ENCODE measurements around the gene BSCL2. TPM values are rescaled to one million over a fixed set of nuclear protein-coding genes. Genes with fewer than 3 reads are reported as not detected.

The BSCL2 gene
- polyA plus RNA-seq, 3 donors, result 43.5 to 65.7 (median 63.3) TPM

DNA sequence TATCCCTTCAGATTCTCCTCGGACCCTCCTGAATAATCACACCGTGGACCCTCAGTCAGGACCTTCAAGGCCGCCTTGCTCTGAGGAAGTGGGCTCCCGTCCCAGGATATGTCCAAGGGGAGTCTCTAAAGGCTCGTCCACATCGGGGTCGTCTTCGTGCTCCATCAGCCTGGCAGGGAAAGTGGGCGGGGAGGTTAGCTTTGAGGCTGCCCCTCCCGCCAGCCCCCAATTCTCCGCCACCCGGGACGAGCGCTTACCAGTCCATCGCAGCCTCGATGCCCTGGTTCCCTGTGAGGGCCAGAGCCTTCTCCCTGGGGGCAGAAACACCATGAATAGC lies 28.8 kb downstream of the BSCL2 start:
- H3K4me3 Mint-ChIP-seq, result peak overlapping the region; percentile 87 to 93
- no peak for TF ChIP-seq CTCF (IDR thresholded peaks at IDR 0.05)
- no peak for DNase-seq
- H3K27ac ChIP-seq (ENCODE audit: low read depth in 1 of 2, low read length in 2 of 2), result peak overlapping the region; percentile 83 to 97
- intact Hi-C loops (cut with micrococcal nuclease), result loop anchor here in 1 of 2 donors (2.0 kb wide), 2 partner anchors 14 to 26 kb away; partner anchors contain the start of genes C11orf98, CSKMT and INTS5
- no peaks in the 10 kb centered on the region for H3K9me3 ChIP-seq (replicated peaks in 1 of 2; ENCODE audit: control insufficient read depth in 1 of 2, insufficient read depth in 1 of 2, low read length in 2 of 2)
- peaks cover 0 to 3% (median 2%) of the 10 kb centered on the region in 3 donors for H3K27me3 Mint-ChIP-seq (ENCODE audit: low read depth in 3 of 3)
- peaks cover 16 to 33% of the 10 kb centered on the region in 2 donors for H3K4me1 ChIP-seq (ENCODE audit: control insufficient read depth in 1 of 2, insufficient read depth in 2 of 2, low read length in 2 of 2)
- peaks cover 37% of the 10 kb centered on the region for H3K4me1 Mint-ChIP-seq
- H3K27me3 ChIP-seq (ENCODE audit: control insufficient read depth in 2 of 2, insufficient read depth in 2 of 2, low read length in 2 of 2), result no peaks in the 10 kb centered on the region
- peak overlapping the region; percentile 77 to 98 (median 93) for H3K4me3 ChIP-seq (replicated peaks in 1 of 3; ENCODE audit: low read depth in 2 of 3, low read length in 3 of 3)
- no peaks in the 10 kb centered on the region for H3K9me3 Mint-ChIP-seq
- peaks cover 31 to 43% of the 10 kb centered on the region in 2 donors for H3K36me3 Mint-ChIP-seq
- peak overlapping the region; percentile 89 to 96 (median 93) for H3K27ac Mint-ChIP-seq
- 3% methylated on average over 6 of the region's 16 CpGs for WGBS (ENCODE audit: insufficient coverage)
- peak overlapping the region; percentile 92 for H3K4me2 ChIP-seq (replicated peaks; ENCODE audit: extremely low read depth, low read length, poor library complexity, severe bottlenecking)
- H3K9ac ChIP-seq (ENCODE audit: insufficient read depth, low read length, poor library complexity, severe bottlenecking), result peak overlapping the region; percentile 99
- peaks cover 23 to 41% of the 10 kb centered on the region in 2 donors for H3K36me3 ChIP-seq (replicated peaks in 1 of 2; ENCODE audit: control insufficient read depth in 1 of 2, insufficient read depth in 2 of 2, low read length in 2 of 2)
- H3K79me2 ChIP-seq (ENCODE audit: insufficient read depth, low read length), result peaks cover 53% of the 10 kb centered on the region
- peak overlapping the region; percentile 95 for H2AFZ ChIP-seq (ENCODE audit: insufficient read depth, low read depth, low read length, poor library complexity, severe bottlenecking)
- H4K20me1 ChIP-seq (ENCODE audit: insufficient read depth, low read length), result peaks cover 24% of the 10 kb centered on the region

DNA sequence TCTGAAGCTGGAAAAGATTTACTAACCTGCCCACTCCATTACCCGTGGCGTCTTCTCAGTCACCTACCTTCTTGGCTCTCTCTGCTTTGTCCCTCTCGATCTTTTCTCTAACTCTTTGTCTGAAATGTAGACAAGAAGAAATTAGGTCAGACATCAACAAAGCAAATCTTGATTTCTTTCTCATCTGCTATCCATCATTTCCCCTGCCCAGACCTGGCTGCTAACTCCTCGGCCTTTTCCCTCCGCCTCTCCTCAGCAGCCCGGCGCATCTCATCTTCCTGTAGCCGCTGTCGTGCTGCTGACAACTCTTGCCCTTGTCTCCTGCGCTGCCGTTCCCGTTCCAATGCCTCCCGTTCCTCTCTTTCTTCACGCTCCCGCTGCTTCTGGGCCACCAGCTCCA lies 29.5 kb downstream of the BSCL2 start:
- H3K4me2 ChIP-seq (replicated peaks; ENCODE audit: extremely low read depth, low read length, poor library complexity, severe bottlenecking), result peak overlapping the region; percentile 92
- 97% methylated on average over 12 of the region's 15 CpGs for WGBS (ENCODE audit: insufficient coverage)

More for the DNA sequence above, 29.5 kb downstream of the BSCL2 start:
- H2AFZ ChIP-seq (ENCODE audit: insufficient read depth, low read depth, low read length, poor library complexity, severe bottlenecking), result peak overlapping the region; percentile 95
- H3K9me3 ChIP-seq (replicated peaks in 1 of 2; ENCODE audit: control insufficient read depth in 1 of 2, insufficient read depth in 1 of 2, low read length in 2 of 2), result no peaks in the 10 kb centered on the region
- TF ChIP-seq CTCF (IDR thresholded peaks at IDR 0.05), result no peak
- Mint-ChIP-seq H3K9me3 (no peaks in the 10 kb centered on the region), H3K4me1 (peaks cover 44% of the 10 kb centered on the region), H3K36me3 (peaks cover 31 to 47% of the 10 kb centered on the region in 2 donors), H3K27ac (peak overlapping the region in 6 of 7 donors; percentile 26 to 95 (median 92)), H3K4me3 (peak overlapping the region; percentile 87 to 93), H3K27me3 (ENCODE audit: low read depth in 3 of 3) (peaks cover 0 to 2% (median 1%) of the 10 kb centered on the region in 3 donors)
- DNase-seq, result no peak
- H3K27me3 ChIP-seq (ENCODE audit: control insufficient read depth in 2 of 2, insufficient read depth in 2 of 2, low read length in 2 of 2), result no peaks in the 10 kb centered on the region
- H3K36me3 ChIP-seq (replicated peaks in 1 of 2; ENCODE audit: control insufficient read depth in 1 of 2, insufficient read depth in 2 of 2, low read length in 2 of 2), result peaks cover 26 to 46% of the 10 kb centered on the region in 2 donors
- H3K79me2 ChIP-seq (ENCODE audit: insufficient read depth, low read length), result peaks cover 60% of the 10 kb centered on the region
- peak overlapping the region in 1 of 3 experiments; percentile 98 for H3K4me3 ChIP-seq (replicated peaks in 1 of 3; ENCODE audit: low read depth in 2 of 3, low read length in 3 of 3)
- H3K27ac ChIP-seq (ENCODE audit: low read depth in 1 of 2, low read length in 2 of 2), result peak overlapping the region in 1 of 2 donors; percentile 97
- H3K9ac ChIP-seq (ENCODE audit: insufficient read depth, low read length, poor library complexity, severe bottlenecking), result peak overlapping the region; percentile 99
- peaks cover 22 to 40% of the 10 kb centered on the region in 2 donors for H3K4me1 ChIP-seq (ENCODE audit: control insufficient read depth in 1 of 2, insufficient read depth in 2 of 2, low read length in 2 of 2)
- peaks cover 28% of the 10 kb centered on the region for H4K20me1 ChIP-seq (ENCODE audit: insufficient read depth, low read length)
- intact Hi-C loops (cut with micrococcal nuclease), result loop anchor here in 1 of 2 donors (2.0 kb wide), 2 partner anchors 13 to 25 kb away; partner anchors contain the start of genes C11orf98, CSKMT and INTS5
